NCI-H460 (cell line): Measurements from ENCODE around the gene UBAC1. TPM values are rescaled to one million over a fixed set of nuclear protein-coding genes. Genes with fewer than 3 reads are reported as not detected.

Experiments
- DNase-seq: peaks from one replicate; pipeline ENCODE4 v3.0.0-alpha.2; 2016; ENCODE audit warnings: low read depth; ENCODE audit errors: extremely low read depth
- total RNA-seq: library from RNA; depleted of rRNA; stranded (reverse); fragments of >200 nt; shearing (Covaris generic); gene quantifications from 2 replicates; pipeline ENCODE4 v1.2.3, GENCODE V29; 2014; rRNA removed

The UBAC1 gene
- total RNA-seq, 1 experiment from 2014 or later: 33.6 TPM

GRCh38 chr9:135886147-135886981 lies 74.8 kb downstream of the UBAC1 start:
- no peak for DNase-seq

- DNase-seq: no peak
Measured at GRCh38 chr9:135885100-135885853, 75.9 kb downstream of the UBAC1 start.

GRCh38 chr9:135884328-135885035 lies 76.7 kb downstream of the UBAC1 start:
- DNase-seq: no peak

- no peak for DNase-seq
Measured at GRCh38 chr9:135883410-135884089, 77.6 kb downstream of the UBAC1 start.

Other genes starting within 250 kb of the UBAC1 start
- gene CAMSAP1, start 53.8 kb downstream of the UBAC1 start, total RNA-seq: 21.0 and 24.2 TPM in 2 replicates
- gene NACC2, start 133.9 kb upstream of the UBAC1 start, total RNA-seq: 26.1 and 27.0 TPM in 2 replicates
- gene TMEM250, start 157.5 kb upstream of the UBAC1 start, total RNA-seq: 49.0 and 56.6 TPM in 2 replicates
- gene LHX3, start 243.8 kb upstream of the UBAC1 start, total RNA-seq: 0.07 TPM in 1 of 2 replicates, not detected in the other